HCT116 (cell line): Measurements from ENCODE around the gene OR4L1. TPM values are rescaled to one million over a fixed set of nuclear protein-coding genes. Genes with fewer than 3 reads are reported as not detected.

Experiments used
- ATAC-seq: fragments of 200-7000 bp; cut with Tn5 transposase; 2 replicates; pipeline ENCODE4 v1.9.1; 2020; ENCODE audit warnings: mild to moderate bottlenecking, moderate library complexity
- BruUV-seq: library from RNA; stranded (reverse); fragments of 400-500 nt; replicated peaks from 2 replicates; lab custom pipeline; 2021; lab: Mats Ljungman, UMichigan
- CTCF ChIA-PET: fragments of 300-600 bp; sonication (Branson Sonifier 250); formaldehyde crosslinking; loops from one replicate; lab custom pipeline; 2021; ENCODE audit warnings: antibody characterized with exemption; lab: Charles Lee
- POLR2A ChIA-PET: fragments of 300-600, 350-600 bp; sonication (Branson Sonifier 250); formaldehyde crosslinking; loops from one replicate; lab custom pipeline; 2021; ENCODE audit warnings: antibody characterized with exemption; lab: Charles Lee
- RAD21 ChIA-PET, 2 experiments: fragments of 300-600 bp; sonication (Branson Sonifier 250); formaldehyde crosslinking; loops; one replicate each; lab custom pipeline; 2023; ENCODE audit warnings: low total read pairs in 2 of 2; ENCODE audit not compliant: uncharacterized antibody in 2 of 2, unreplicated experiment in 2 of 2, low non-redundant PET in 1 of 2; lab: Charles Lee
- DNase-seq: peaks from one replicate; pipeline ENCODE4 v3.0.0-alpha.2; 2010; ENCODE audit warnings: low read depth, low spot score
- H2AFZ ChIP-seq: fragments of 200-600 bp; shearing (Covaris generic), sonication (generic); 2 replicates; pipeline ENCODE4 v1.6.1; 2017; ENCODE audit warnings: low read depth, mixed run types, mixed read lengths, antibody characterized with exemption, low read length; ENCODE audit not compliant: poor library complexity, severe bottlenecking
- H3K27ac ChIP-seq: 2 replicates; pipeline ENCODE4 v1.5.1; 2012; ENCODE audit warnings: low read depth, low read length
- H3K27me3 ChIP-seq: fragments of 200-600 bp; sonication (generic); 2 replicates; pipeline ENCODE4 v1.6.1; 2016; ENCODE audit warnings: mixed run types, low read length, mixed read lengths; ENCODE audit not compliant: insufficient read depth
- H3K36me3 ChIP-seq, 2 experiments: fragments of 200-500 bp in 1 of 2; fragments of 200-600 bp in 1 of 2; sonication (Bioruptor generic) in 1 of 2; sonication (generic) in 1 of 2; 2 replicates each; pipeline versions ENCODE4 v1.5.1 to v1.6.1; 2014 to 2016; ENCODE audit warnings: low read length in 2 of 2, inconsistent platforms in 1 of 2, mixed read lengths in 1 of 2, mixed run types in 1 of 2; ENCODE audit not compliant: insufficient read depth in 2 of 2, control insufficient read depth in 1 of 2
- H3K4me1 ChIP-seq, 2 experiments: fragments of 200-600 bp in 1 of 2; sonication (generic) in 1 of 2; 2 replicates each; pipeline versions ENCODE4 v1.5.1 to v1.6.1; 2012 to 2017; ENCODE audit warnings: low read length in 2 of 2, inconsistent platforms in 1 of 2, mild to moderate bottlenecking in 1 of 2, mixed read lengths in 1 of 2, mixed run types in 1 of 2, moderate library complexity in 1 of 2; ENCODE audit not compliant: insufficient read depth in 2 of 2, control insufficient read depth in 1 of 2
- H3K4me2 ChIP-seq: fragments of 200-600 bp; sonication (generic); 2 replicates; pipeline ENCODE4 v1.6.1; 2017; ENCODE audit warnings: mixed run types, low read length, mixed read lengths
- H3K4me3 ChIP-seq, 2 experiments: fragments of 200-600 bp in 1 of 2; sonication (generic) in 1 of 2; replicated peaks in 1 of 2; 2 replicates each; pipeline ENCODE4 v1.5.1; 2011 to 2016; ENCODE audit warnings: low read length in 2 of 2, control low read depth in 1 of 2, low read depth in 1 of 2, mild to moderate bottlenecking in 1 of 2, mixed read lengths in 1 of 2, mixed run types in 1 of 2
- H3K79me2 ChIP-seq: fragments of 200-600 bp; sonication (generic); 2 replicates; pipeline ENCODE4 v1.6.1; 2017; ENCODE audit warnings: mild to moderate bottlenecking, mixed run types, low read length, moderate library complexity, mixed read lengths; ENCODE audit not compliant: insufficient read depth
- H3K9ac ChIP-seq: fragments of 200-600 bp; sonication (generic); 2 replicates; pipeline ENCODE4 v1.6.1; 2016; ENCODE audit warnings: low read length, mixed read lengths
- H3K9me2 ChIP-seq: fragments of 200-600 bp; sonication (generic), shearing (Covaris generic); 2 replicates; pipeline ENCODE4 v1.6.1; 2017; ENCODE audit warnings: mixed run types, mild to moderate bottlenecking, moderate library complexity; ENCODE audit not compliant: insufficient read depth
- H3K9me3 ChIP-seq, 2 experiments: fragments of 200-500 bp in 1 of 2; fragments of 200-600 bp in 1 of 2; sonication (Bioruptor generic) in 1 of 2; sonication (generic) in 1 of 2; 2 replicates each; pipeline ENCODE4 v1.6.1; 2014 to 2017; ENCODE audit warnings: low read length in 2 of 2, mixed read lengths in 2 of 2, inconsistent platforms in 1 of 2, low read depth in 1 of 2, mild to moderate bottlenecking in 1 of 2, mixed run types in 1 of 2, moderate library complexity in 1 of 2; ENCODE audit not compliant: control insufficient read depth in 1 of 2, insufficient read depth in 1 of 2
- H4K20me1 ChIP-seq: fragments of 200-600 bp; sonication (generic), shearing (Covaris generic); 2 replicates; pipeline ENCODE4 v1.6.1; 2017; ENCODE audit warnings: mixed run types, mild to moderate bottlenecking, moderate library complexity; ENCODE audit not compliant: insufficient read depth
- EZH2phosphoT487 ChIP-seq: fragments of 200-600 bp; IDR thresholded peaks from 2 replicates; pipeline ENCODE4 v1.6.1; 2018; ENCODE audit warnings: antibody characterized with exemption, borderline replicate concordance
- JUND ChIP-seq: IDR thresholded peaks from 2 replicates; pipeline ENCODE4 v1.6.1; 2012
- RAD21 ChIP-seq: IDR thresholded peaks from 2 replicates; pipeline ENCODE4 v1.6.1; 2012; ENCODE audit warnings: low read depth, mild to moderate bottlenecking
- intact Hi-C: fragments of 100-400 bp; cut with micrococcal nuclease; formaldehyde crosslinking; loops from 2 replicates; pipeline ENCODE4 v1.10.0; 2022
- total RNA-seq: library from RNA; stranded (reverse); gene quantifications from one replicate; pipeline ENCODE4 v1.2.1, GENCODE V29; 2021; ENCODE audit not compliant: unreplicated experiment
- TF ChIP-seq, protein P1 (sequence below): IDR thresholded peaks from 2 replicates; pipeline ENCODE4 v1.6.1; 2012; ENCODE audit warnings: low read depth

The OR4L1 gene
- total RNA-seq, 1 experiment from 2014 or later: not detected

DNA sequence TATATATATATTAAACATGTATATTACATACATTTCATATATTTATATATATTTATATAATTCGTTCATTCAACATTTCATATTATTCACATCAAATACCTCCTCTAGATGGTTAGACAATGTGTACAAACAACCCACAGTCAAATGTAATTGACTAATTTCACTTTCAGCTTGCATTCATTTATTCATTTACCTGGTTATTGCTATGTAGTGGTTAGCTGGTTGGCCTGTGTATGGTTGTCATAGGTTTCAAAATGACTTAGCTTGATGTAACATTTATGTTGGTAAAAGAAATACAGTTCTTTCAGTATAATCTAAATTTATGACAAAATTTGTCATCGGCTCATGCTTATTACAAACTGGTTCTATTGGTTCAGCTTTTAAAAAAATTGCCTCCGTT lies 24.4 kb upstream of the OR4L1 start:
- POLR2A ChIA-PET: no interaction called here
- no peaks in the 10 kb centered on the region for H3K27me3 ChIP-seq
- H3K4me3 ChIP-seq: no peak overlapping the region
- H3K4me1 ChIP-seq: no peaks in the 10 kb centered on the region
- H3K27ac ChIP-seq: no peak overlapping the region
- H3K9me3 ChIP-seq: 0 out of 4 replicates have a peak, but pooled peaks cover 0 to 4% of the 10 kb centered on the region in 2 experiments
- RAD21 ChIA-PET: no interaction called here
- no peak overlapping the region for H3K9ac ChIP-seq
- no peaks in the 10 kb centered on the region for H3K79me2 ChIP-seq
- no peak for DNase-seq
- CTCF ChIA-PET: no interaction called here
- intact Hi-C loops: no loop called here
- TF ChIP-seq EZH2phosphoT487 (no peak), JUND (no peak)
- BruUV-seq: no TSS peak
- H2AFZ ChIP-seq: no peak overlapping the region
- no peaks in the 10 kb centered on the region for H3K36me3 ChIP-seq
- no peak for ATAC-seq
- no peaks in the 10 kb centered on the region for H4K20me1 ChIP-seq
- H3K9me2 ChIP-seq: no peaks in the 10 kb centered on the region
- H3K4me2 ChIP-seq: no peak overlapping the region

DNA sequence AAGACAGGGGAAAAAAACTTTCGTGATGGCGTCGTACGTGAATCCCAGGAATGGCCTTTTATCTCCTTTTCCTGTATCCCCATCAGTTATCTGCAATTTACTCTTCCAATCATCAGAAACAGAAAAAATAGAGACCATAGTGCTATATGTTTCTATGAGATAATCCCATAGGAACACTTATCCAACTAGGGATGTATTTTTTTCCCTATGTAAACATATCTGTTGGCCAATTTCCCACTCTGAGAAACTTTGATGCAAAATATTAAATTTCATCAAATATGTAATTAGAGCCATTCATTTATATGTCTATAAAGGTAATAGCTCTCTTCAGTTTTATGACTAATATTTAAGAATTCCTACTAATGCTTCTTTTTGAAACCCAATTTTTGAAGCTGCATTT lies 23.9 kb upstream of the OR4L1 start, which contains the start of gene OR4K13:
TSS of gene OR4K13 (minus strand) at position 101 of the 400 bp plus-strand sequence. CDS start 1,280 bp downstream, outside the sequence.
- Histone ChIP-seq H3K27ac (no peak within 1 kb of the TSS), H3K4me1 (no peaks in the 10 kb centered on the region), H3K9me2 (no peaks in the 10 kb centered on the region), H3K9ac (no peak within 1 kb of the TSS), H3K4me3 (no peak within 1 kb of the TSS), H3K79me2 (no peaks in the 10 kb centered on the region), H3K4me2 (no peak within 1 kb of the TSS), H3K36me3 (no peaks in the 10 kb centered on the region), H4K20me1 (no peaks in the 10 kb centered on the region), H2AFZ (no peak within 1 kb of the TSS), H3K9me3 (0 out of 4 replicates have a peak, but pooled peaks cover 0 to 4% of the 10 kb centered on the region in 2 experiments), H3K27me3 (no peaks in the 10 kb centered on the region)
- no TSS peak for BruUV-seq
- CTCF ChIA-PET: no interaction called here
- DNase-seq: no peak
- POLR2A ChIA-PET: no interaction called here
- intact Hi-C loops: no loop called here
- TF ChIP-seq RAD21: no peak
- TF ChIP-seq, protein P1, sequence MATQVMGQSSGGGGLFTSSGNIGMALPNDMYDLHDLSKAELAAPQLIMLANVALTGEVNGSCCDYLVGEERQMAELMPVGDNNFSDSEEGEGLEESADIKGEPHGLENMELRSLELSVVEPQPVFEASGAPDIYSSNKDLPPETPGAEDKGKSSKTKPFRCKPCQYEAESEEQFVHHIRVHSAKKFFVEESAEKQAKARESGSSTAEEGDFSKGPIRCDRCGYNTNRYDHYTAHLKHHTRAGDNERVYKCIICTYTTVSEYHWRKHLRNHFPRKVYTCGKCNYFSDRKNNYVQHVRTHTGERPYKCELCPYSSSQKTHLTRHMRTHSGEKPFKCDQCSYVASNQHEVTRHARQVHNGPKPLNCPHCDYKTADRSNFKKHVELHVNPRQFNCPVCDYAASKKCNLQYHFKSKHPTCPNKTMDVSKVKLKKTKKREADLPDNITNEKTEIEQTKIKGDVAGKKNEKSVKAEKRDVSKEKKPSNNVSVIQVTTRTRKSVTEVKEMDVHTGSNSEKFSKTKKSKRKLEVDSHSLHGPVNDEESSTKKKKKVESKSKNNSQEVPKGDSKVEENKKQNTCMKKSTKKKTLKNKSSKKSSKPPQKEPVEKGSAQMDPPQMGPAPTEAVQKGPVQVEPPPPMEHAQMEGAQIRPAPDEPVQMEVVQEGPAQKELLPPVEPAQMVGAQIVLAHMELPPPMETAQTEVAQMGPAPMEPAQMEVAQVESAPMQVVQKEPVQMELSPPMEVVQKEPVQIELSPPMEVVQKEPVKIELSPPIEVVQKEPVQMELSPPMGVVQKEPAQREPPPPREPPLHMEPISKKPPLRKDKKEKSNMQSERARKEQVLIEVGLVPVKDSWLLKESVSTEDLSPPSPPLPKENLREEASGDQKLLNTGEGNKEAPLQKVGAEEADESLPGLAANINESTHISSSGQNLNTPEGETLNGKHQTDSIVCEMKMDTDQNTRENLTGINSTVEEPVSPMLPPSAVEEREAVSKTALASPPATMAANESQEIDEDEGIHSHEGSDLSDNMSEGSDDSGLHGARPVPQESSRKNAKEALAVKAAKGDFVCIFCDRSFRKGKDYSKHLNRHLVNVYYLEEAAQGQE: no peak
- RAD21 ChIA-PET: no interaction called here
- ATAC-seq: no peak
